D721Med (cell line): ENCODE data around the gene SLC7A14.

ENCODE experiments used
- DNase-seq: peaks from one replicate; pipeline ENCODE4 v3.0.0; 2011; ENCODE audit warnings: low spot score; ENCODE audit not compliant: insufficient read length
- FAIRE-seq: peaks from 2 replicates; lab custom pipeline; 2011; peaks lifted over from hg19 to GRCh38; lab: Jason Lieb, UNC
- TF ChIP-seq, protein P1 (sequence below): IDR thresholded peaks from 2 replicates; pipeline ENCODE4 v1.5.1; 2012; ENCODE audit warnings: mild to moderate bottlenecking, control low read depth; ENCODE audit not compliant: insufficient read depth; ENCODE audit errors: missing control alignments

Gene SLC7A14

DNA sequence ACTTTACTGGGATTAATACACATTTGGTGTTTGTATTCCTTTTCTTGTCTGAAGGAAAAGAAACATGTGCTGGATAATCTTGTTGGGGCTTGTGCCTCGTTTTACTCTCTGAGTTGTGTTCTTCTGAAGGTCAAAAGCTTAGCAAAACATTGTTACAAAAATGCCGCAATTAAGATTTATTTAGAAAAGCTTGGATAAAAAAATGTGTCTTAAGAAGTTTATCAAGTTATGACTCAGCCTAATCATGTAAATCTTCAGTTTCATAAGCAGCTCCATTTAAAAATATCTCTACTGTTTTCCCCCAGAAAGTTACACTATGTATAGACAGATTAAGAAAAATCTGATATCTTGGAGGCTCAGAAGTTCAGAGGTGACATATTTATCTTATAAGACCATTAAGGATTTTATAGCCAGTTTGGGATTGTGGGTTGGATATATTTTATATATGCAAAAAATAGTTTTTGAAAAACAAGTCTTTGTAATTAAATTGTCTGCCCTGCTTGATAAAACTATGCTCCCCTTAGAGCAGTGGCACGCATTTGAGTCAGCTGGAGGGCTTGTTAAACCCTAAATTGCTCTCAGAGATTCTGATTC is 110.7 kb downstream of the SLC7A14 start:
- FAIRE-seq (no peak), DNase-seq (no peak)
- TF ChIP-seq, protein P1, sequence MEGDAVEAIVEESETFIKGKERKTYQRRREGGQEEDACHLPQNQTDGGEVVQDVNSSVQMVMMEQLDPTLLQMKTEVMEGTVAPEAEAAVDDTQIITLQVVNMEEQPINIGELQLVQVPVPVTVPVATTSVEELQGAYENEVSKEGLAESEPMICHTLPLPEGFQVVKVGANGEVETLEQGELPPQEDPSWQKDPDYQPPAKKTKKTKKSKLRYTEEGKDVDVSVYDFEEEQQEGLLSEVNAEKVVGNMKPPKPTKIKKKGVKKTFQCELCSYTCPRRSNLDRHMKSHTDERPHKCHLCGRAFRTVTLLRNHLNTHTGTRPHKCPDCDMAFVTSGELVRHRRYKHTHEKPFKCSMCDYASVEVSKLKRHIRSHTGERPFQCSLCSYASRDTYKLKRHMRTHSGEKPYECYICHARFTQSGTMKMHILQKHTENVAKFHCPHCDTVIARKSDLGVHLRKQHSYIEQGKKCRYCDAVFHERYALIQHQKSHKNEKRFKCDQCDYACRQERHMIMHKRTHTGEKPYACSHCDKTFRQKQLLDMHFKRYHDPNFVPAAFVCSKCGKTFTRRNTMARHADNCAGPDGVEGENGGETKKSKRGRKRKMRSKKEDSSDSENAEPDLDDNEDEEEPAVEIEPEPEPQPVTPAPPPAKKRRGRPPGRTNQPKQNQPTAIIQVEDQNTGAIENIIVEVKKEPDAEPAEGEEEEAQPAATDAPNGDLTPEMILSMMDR: no peak

DNA sequence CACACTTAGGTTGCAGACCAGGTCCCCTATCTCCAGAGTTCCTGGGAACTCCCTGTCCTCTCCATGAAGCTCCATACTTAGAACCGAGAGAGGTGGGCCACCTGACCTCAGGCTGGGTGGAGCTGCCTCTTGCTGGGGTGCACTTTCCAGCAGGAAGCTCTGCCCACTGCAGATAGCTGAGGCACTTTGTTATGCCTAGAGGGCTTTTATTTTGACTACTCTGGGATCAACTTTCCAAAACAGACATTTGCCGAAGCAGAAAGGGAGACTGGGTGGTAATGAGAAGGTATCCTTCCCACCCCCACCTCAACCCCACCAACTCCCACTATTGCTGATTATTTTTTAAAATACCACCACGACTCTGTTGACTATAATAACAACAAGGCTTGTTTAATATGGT is 112.5 kb downstream of the SLC7A14 start:
- TF ChIP-seq, protein P1: no peak
- no peak for DNase-seq
- FAIRE-seq: no peak

DNA sequence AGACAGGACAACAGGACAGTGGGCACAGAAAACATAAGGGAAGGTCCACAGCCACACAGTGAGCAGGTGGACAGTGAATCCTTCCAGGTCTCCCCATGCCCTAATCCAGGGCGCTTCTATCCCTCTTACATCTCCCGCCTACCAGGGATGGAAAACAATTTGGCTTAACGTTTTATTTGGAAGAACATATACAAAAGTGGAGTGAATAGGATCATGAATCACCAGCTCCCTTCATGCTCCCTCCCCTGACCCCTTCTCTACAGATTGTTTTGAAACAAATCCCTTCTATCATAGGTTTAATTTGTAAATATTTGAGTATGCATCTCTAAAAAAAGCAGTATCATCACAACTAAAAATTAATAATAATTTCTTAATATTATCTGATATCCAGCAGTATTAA is 114.7 kb downstream of the SLC7A14 start:
- DNase-seq (no peak), FAIRE-seq (no peak)
- TF ChIP-seq, protein P1: no peak

DNA sequence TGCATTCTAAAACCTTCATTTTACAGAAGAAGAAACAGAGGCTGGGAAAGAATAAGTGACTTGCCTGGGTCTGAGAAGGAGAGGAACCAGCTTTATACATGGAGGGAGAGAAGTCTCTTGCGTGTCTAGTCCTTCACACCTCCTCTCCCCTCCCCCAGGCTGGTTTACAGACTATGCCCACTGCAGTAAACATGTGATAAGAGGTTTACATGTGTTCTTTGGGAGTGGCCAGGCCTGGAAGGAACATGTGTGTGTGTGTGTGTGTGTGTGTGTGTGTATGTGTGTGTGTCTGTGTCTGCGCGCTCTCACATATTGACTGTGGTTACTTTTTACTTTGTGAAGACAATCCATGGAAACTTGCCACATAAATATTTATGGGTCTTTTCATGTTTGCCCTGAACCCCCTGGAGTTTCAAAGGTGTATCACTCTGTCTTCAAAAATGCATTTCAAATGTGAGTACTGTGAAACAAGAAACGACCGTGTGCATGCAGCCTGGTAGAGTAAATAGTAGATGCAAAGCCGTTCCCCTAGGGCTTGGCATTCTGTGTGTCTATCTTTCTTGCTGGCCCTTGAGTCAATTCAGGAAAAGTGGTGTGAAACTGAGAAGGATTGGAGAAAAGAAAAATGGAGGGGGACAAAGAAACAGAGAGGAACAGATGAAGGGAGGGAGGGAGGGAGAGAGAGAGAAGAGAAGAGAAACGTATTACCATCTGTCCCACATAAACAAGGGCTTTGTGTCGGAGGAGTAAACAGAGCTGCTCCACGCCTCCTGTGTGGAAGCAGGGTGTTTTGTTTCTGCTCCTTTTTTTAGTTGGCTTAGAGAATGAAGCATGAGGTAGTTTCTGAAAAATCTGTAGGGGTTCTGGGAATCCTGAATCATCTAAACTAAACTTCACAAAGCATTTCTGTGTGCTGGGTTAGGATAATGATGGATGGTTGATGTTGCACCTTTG is 115.5 kb downstream of the SLC7A14 start:
- FAIRE-seq (no peak), DNase-seq (no peak)
- TF ChIP-seq, protein P1: no peak

DNA sequence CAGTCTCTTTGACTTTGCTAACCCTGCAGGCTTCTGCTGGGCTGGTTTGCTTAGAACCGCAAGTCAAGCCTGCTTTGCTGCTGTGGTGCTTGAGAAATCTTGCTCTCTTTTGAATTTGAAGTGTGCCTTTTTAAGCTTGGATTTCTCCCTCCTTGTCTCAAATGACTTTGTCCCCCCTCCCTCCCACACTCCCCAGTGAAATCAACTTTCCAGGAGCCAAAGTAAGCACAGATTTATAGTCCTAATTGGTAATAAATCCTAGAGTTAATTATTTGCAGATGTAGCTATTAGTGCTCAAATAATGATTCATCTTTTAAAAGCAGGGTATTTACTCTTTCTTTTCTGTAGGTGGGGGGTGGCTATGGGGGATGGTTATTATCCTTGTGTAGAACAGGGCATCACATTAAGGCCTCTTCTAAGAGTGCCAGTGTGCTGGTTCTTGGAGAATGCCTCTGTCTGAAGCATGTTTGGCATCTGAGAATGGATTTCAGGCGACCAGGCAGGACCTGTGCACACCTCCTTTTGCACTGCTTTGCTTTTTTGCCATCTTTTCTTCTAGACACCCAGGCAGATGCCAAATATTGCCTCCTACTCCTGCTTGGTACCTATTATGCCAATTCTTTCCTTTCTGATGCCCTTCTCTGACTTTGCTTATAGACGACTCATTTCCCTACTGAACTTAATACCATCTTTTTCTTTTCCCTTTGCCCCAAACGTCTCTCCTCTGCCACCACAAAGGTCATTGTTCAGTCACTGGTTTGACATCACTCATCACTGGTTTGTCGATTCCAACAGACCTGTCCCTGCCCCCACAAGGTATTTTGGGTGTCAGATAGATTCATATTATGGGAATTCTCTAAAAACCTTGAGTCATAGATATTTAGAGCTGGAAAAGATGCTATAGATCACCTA is 116.5 kb downstream of the SLC7A14 start:
- TF ChIP-seq, protein P1: no peak
- no peak for FAIRE-seq
- DNase-seq: no peak

- TF ChIP-seq, protein P1: no peak
- no peak for DNase-seq
- FAIRE-seq: no peak
These were observed 118.2 kb downstream of the SLC7A14 start for GRCh38 chr3:170467571-170468147.
